Stimulated activated CD4-positive, alpha-beta T cell treated with anti-CD3 and anti-CD28 coated beads, Interleukin-1b, Interleukin-23, amount 100 ng/mL, for 1 hour (primary cell): Measurements from ENCODE around the gene CEP57L1.
A peak's percentile ranks its signal among the peaks of the same experiment; 100 is the strongest.
"Not testable (repeated sequence)": the region's sequence is repeated elsewhere in the genome, so short reads cannot be mapped to it uniquely, and the experiment has no call there.

Experiments used
- DNase-seq, 2 donors: peaks; one replicate each; pipeline ENCODE4 v3.0.0-alpha.2; 2020; ENCODE audit warnings: low read depth in 2 of 2

Gene CEP57L1

GRCh38 chr6:109172101-109172746 is 76.9 kb downstream of the CEP57L1 start:
- DNase-seq = no peak

GRCh38 chr6:109174916-109175315 is 79.6 kb downstream of the CEP57L1 start:
- no peak for DNase-seq

GRCh38 chr6:109178921-109179320 is 83.6 kb downstream of the CEP57L1 start:
- no peak for DNase-seq

GRCh38 chr6:109179507-109179906 is 84.2 kb downstream of the CEP57L1 start:
- DNase-seq = no peak

- no peak for DNase-seq
Measured at GRCh38 chr6:109182578-109182977, 87.3 kb downstream of the CEP57L1 start.

- DNase-seq = no peak
Measured at GRCh38 chr6:109183109-109183650, 87.9 kb downstream of the CEP57L1 start.

GRCh38 chr6:109184638-109185037 is 89.3 kb downstream of the CEP57L1 start:
- DNase-seq = no peak

- no peak for DNase-seq
Measured at GRCh38 chr6:109186012-109186411, 90.7 kb downstream of the CEP57L1 start.

- DNase-seq = peak; percentile 25 to 38
Measured at GRCh38 chr6:109187399-109188114, 92.2 kb downstream of the CEP57L1 start.

GRCh38 chr6:109188115-109188411 is 92.8 kb downstream of the CEP57L1 start:
- no peak for DNase-seq

- DNase-seq = not testable (repeated sequence)
Measured at GRCh38 chr6:109191368-109191767, 96.1 kb downstream of the CEP57L1 start.

GRCh38 chr6:109192865-109193264 is 97.6 kb downstream of the CEP57L1 start:
- no peak for DNase-seq

- no peak for DNase-seq
Measured at GRCh38 chr6:109194880-109195279, 99.6 kb downstream of the CEP57L1 start.

- no peak for DNase-seq
Measured at GRCh38 chr6:109197061-109197460, 101.8 kb downstream of the CEP57L1 start.

- no peak for DNase-seq
Measured at GRCh38 chr6:109202409-109203264, 107.3 kb downstream of the CEP57L1 start.

GRCh38 chr6:109204511-109204910 is 109.2 kb downstream of the CEP57L1 start:
- no peak for DNase-seq

GRCh38 chr6:109212683-109213082 is 117.4 kb downstream of the CEP57L1 start:
- no peak for DNase-seq
